ENCODE results near the gene SH3PXD2A.

Gene SH3PXD2A

GRCh38 chr10:103852856-103853255 is 2.5 kb downstream of the SH3PXD2A start:
- TF ChIP-seq CTCF (IDR thresholded peaks at IDR 0.05): no peak
- H3K36me3 ChIP-seq: no peaks in the 10 kb centered on the region
- no peak overlapping the region for H3K4me3 ChIP-seq (ENCODE audit: low read depth in 1 of 2, low read length in 1 of 2)
- H3K9me3 ChIP-seq: no peaks in the 10 kb centered on the region
- H3K27ac ChIP-seq: no peak overlapping the region
- H3K4me1 ChIP-seq (ENCODE audit: control insufficient read depth in 1 of 2, insufficient read depth in 1 of 2, low read depth in 1 of 2, low read length in 1 of 2): peaks cover 43 to 45% of the 10 kb centered on the region in 2 experiments
- H3K27me3 ChIP-seq: peaks cover 91% of the 10 kb centered on the region

GRCh38 chr10:103852189-103852711 is 3.1 kb downstream of the SH3PXD2A start:
- Histone ChIP-seq H3K36me3 (no peaks in the 10 kb centered on the region), H3K9me3 (no peaks in the 10 kb centered on the region), H3K4me1 (ENCODE audit: control insufficient read depth in 1 of 2, insufficient read depth in 1 of 2, low read depth in 1 of 2, low read length in 1 of 2) (peaks cover 43 to 45% of the 10 kb centered on the region in 2 experiments), H3K4me3 (ENCODE audit: low read depth in 1 of 2, low read length in 1 of 2) (no peak overlapping the region), H3K27ac (no peak overlapping the region), H3K27me3 (peaks cover 84% of the 10 kb centered on the region)
- TF ChIP-seq CTCF (IDR thresholded peaks at IDR 0.05): no peak

- Histone ChIP-seq H3K27me3 (peaks cover 75% of the 10 kb centered on the region), H3K36me3 (no peaks in the 10 kb centered on the region), H3K27ac (no peak overlapping the region), H3K9me3 (no peaks in the 10 kb centered on the region), H3K4me3 (ENCODE audit: low read depth in 1 of 2, low read length in 1 of 2) (no peak overlapping the region), H3K4me1 (ENCODE audit: control insufficient read depth in 1 of 2, insufficient read depth in 1 of 2, low read depth in 1 of 2, low read length in 1 of 2) (peaks cover 44 to 45% of the 10 kb centered on the region in 2 experiments)
- no peak for TF ChIP-seq CTCF (IDR thresholded peaks at IDR 0.05)
Measured at GRCh38 chr10:103851261-103851660, 4.1 kb downstream of the SH3PXD2A start.

GRCh38 chr10:103850572-103850895 is 4.8 kb downstream of the SH3PXD2A start:
- TF ChIP-seq CTCF (IDR thresholded peaks at IDR 0.05): no peak
- Histone ChIP-seq H3K27me3 (peaks cover 67% of the 10 kb centered on the region), H3K9me3 (no peaks in the 10 kb centered on the region), H3K36me3 (no peaks in the 10 kb centered on the region), H3K4me1 (ENCODE audit: control insufficient read depth in 1 of 2, insufficient read depth in 1 of 2, low read depth in 1 of 2, low read length in 1 of 2) (peaks cover 45% of the 10 kb centered on the region in 2 experiments), H3K4me3 (ENCODE audit: low read depth in 1 of 2, low read length in 1 of 2) (no peak overlapping the region), H3K27ac (no peak overlapping the region)

- H3K9me3 ChIP-seq: no peaks in the 10 kb centered on the region
- peaks cover 41 to 43% of the 10 kb centered on the region in 2 experiments for H3K4me1 ChIP-seq (ENCODE audit: control insufficient read depth in 1 of 2, insufficient read depth in 1 of 2, low read depth in 1 of 2, low read length in 1 of 2)
- peaks cover 62% of the 10 kb centered on the region for H3K27me3 ChIP-seq
- no peak overlapping the region for H3K27ac ChIP-seq
- TF ChIP-seq CTCF (IDR thresholded peaks at IDR 0.05): no peak
- no peak overlapping the region for H3K4me3 ChIP-seq (ENCODE audit: low read depth in 1 of 2, low read length in 1 of 2)
- no peaks in the 10 kb centered on the region for H3K36me3 ChIP-seq
Measured at GRCh38 chr10:103849880-103850571, 5.3 kb downstream of the SH3PXD2A start.

All from neutrophil (primary cell).